MM.1S (cell line): ENCODE results near the gene XYLT1.

Source experiments
- DNase-seq: peaks from one replicate; pipeline ENCODE4 v3.0.0-alpha.2; 2015
- H2AFZ ChIP-seq: fragments of 300-600 bp; sonication (generic); 2 replicates; pipeline ENCODE4 v1.6.0; 2016; ENCODE audit warnings: antibody characterized with exemption, low read length
- H3F3A ChIP-seq: fragments of 300-600 bp; sonication (generic); 2 replicates; pipeline ENCODE4 v1.6.1; 2016; ENCODE audit warnings: mild to moderate bottlenecking, antibody characterized with exemption, low read length, moderate library complexity, mixed read lengths; ENCODE audit not compliant: insufficient read depth
- H3K27ac ChIP-seq: fragments of 300-600 bp; sonication (generic); 2 replicates; pipeline ENCODE4 v1.5.1; 2016; ENCODE audit warnings: mild to moderate bottlenecking, low read length
- H3K27me3 ChIP-seq: fragments of 300-600 bp; sonication (generic); replicated peaks from 2 replicates; pipeline ENCODE4 v1.6.0; 2016; ENCODE audit warnings: low read length; ENCODE audit not compliant: insufficient read depth
- H3K36me3 ChIP-seq: fragments of 300-600 bp; sonication (generic); replicated peaks from 2 replicates; pipeline ENCODE4 v1.6.1; 2016; ENCODE audit warnings: mild to moderate bottlenecking, low read length, mixed read lengths; ENCODE audit not compliant: insufficient read depth
- H3K4me1 ChIP-seq: fragments of 300-600 bp; sonication (generic); 2 replicates; pipeline ENCODE4 v1.6.1; 2016; ENCODE audit warnings: low read length, mixed read lengths
- H3K4me2 ChIP-seq: fragments of 300-600 bp; sonication (generic); 2 replicates; pipeline ENCODE4 v1.6.0; 2016; ENCODE audit warnings: low read depth, low read length
- H3K4me3 ChIP-seq: fragments of 300-600 bp; sonication (generic); 2 replicates; pipeline ENCODE4 v1.5.1; 2016; ENCODE audit warnings: low read length, mixed read lengths
- H3K79me2 ChIP-seq: fragments of 300-600 bp; sonication (generic); 2 replicates; pipeline ENCODE4 v1.6.1; 2016; ENCODE audit warnings: mixed run types, low read length, mixed read lengths
- H3K9ac ChIP-seq: fragments of 300-600 bp; sonication (generic); 2 replicates; pipeline ENCODE4 v1.6.1; 2016; ENCODE audit warnings: low read length, mixed read lengths
- H3K9me2 ChIP-seq: fragments of 300-600 bp; sonication (generic); replicated peaks from 2 replicates; pipeline ENCODE4 v1.6.1; 2016; ENCODE audit warnings: mild to moderate bottlenecking, low read length, mixed read lengths; ENCODE audit not compliant: insufficient read depth
- H3K9me3 ChIP-seq: fragments of 300-600 bp; sonication (generic); replicated peaks from 2 replicates; pipeline ENCODE4 v1.6.1; 2016; ENCODE audit warnings: mild to moderate bottlenecking, low read length, mixed read lengths; ENCODE audit not compliant: insufficient read depth
- H4K20me1 ChIP-seq: fragments of 300-600 bp; sonication (generic); 2 replicates; pipeline ENCODE4 v1.6.1; 2016; ENCODE audit warnings: mild to moderate bottlenecking, low read length, moderate library complexity, mixed read lengths; ENCODE audit not compliant: insufficient read depth
- CTCF ChIP-seq: fragments of 300-600 bp; sonication (generic); IDR thresholded peaks from 2 replicates; pipeline ENCODE4 v1.5.1; 2016; ENCODE audit warnings: antibody characterized with exemption, low read length, mixed read lengths
- EZH2 ChIP-seq: fragments of 300-600 bp; sonication (generic); optimal IDR thresholded peaks from 2 replicates; pipeline ENCODE3; 2017; ENCODE audit warnings: low read depth, mild to moderate bottlenecking, antibody characterized with exemption, low read length, mixed read lengths
- EZH2phosphoT487 ChIP-seq: fragments of 300-600 bp; sonication (generic); IDR thresholded peaks from 2 replicates; pipeline ENCODE4 v1.6.1; 2018; ENCODE audit warnings: antibody characterized with exemption, low read length

Gene XYLT1

GRCh38 chr16:17151335-17151734, 319.4 kb downstream of the XYLT1 start:
- Histone ChIP-seq H2AFZ (no peak overlapping the region), H3K4me3 (no peak overlapping the region), H3K79me2 (no peaks in the 10 kb centered on the region), H3K36me3 (no peaks in the 10 kb centered on the region; the same call in 1 of the 2 replicates), H3F3A (no peaks in the 10 kb centered on the region), H3K9me2 (no peaks in the 10 kb centered on the region), H3K9me3 (no peaks in the 10 kb centered on the region), H3K27me3 (no peaks in the 10 kb centered on the region), H3K27ac (no peak overlapping the region), H3K4me1 (no peaks in the 10 kb centered on the region), H3K4me2 (no peak overlapping the region), H3K9ac (no peak overlapping the region), H4K20me1 (no peaks in the 10 kb centered on the region)
- TF ChIP-seq EZH2 (no peak), CTCF (no peak), EZH2phosphoT487 (no peak)
- DNase-seq, result no peak

GRCh38 chr16:17149904-17150483, 320.8 kb downstream of the XYLT1 start:
- H3K79me2 ChIP-seq, result no peaks in the 10 kb centered on the region
- no peaks in the 10 kb centered on the region for H3K27me3 ChIP-seq
- no peak overlapping the region for H3K27ac ChIP-seq
- no peaks in the 10 kb centered on the region for H4K20me1 ChIP-seq
- H3K36me3 ChIP-seq, result no peaks in the 10 kb centered on the region
- no peak overlapping the region for H2AFZ ChIP-seq
- H3K9me3 ChIP-seq, result no peaks in the 10 kb centered on the region
- H3K4me3 ChIP-seq, result no peak overlapping the region
- TF ChIP-seq EZH2 (no peak), EZH2phosphoT487 (no peak), CTCF (no peak)
- DNase-seq, result no peak
- H3K4me1 ChIP-seq, result no peaks in the 10 kb centered on the region
- H3F3A ChIP-seq, result no peaks in the 10 kb centered on the region
- H3K9me2 ChIP-seq, result no peaks in the 10 kb centered on the region
- no peak overlapping the region for H3K9ac ChIP-seq
- H3K4me2 ChIP-seq, result no peak overlapping the region

- no peaks in the 10 kb centered on the region for H3K27me3 ChIP-seq
- no peak for DNase-seq
- H2AFZ ChIP-seq, result no peak overlapping the region
- H3K27ac ChIP-seq, result no peak overlapping the region
- 0 out of 2 replicates have a peak, but pooled peaks cover 2% of the 10 kb centered on the region for H3K79me2 ChIP-seq
- H3F3A ChIP-seq, result no peaks in the 10 kb centered on the region
- TF ChIP-seq EZH2, result no peak
- no peak for TF ChIP-seq EZH2phosphoT487
- no peak for TF ChIP-seq CTCF
- H3K4me3 ChIP-seq, result no peak overlapping the region
- no peaks in the 10 kb centered on the region for H3K9me2 ChIP-seq
- H3K9me3 ChIP-seq, result no peaks in the 10 kb centered on the region
- no peak overlapping the region for H3K4me2 ChIP-seq
- no peaks in the 10 kb centered on the region for H3K4me1 ChIP-seq
- no peaks in the 10 kb centered on the region for H3K36me3 ChIP-seq
- no peak overlapping the region for H3K9ac ChIP-seq
- H4K20me1 ChIP-seq, result no peaks in the 10 kb centered on the region
Measured at GRCh38 chr16:17147942-17148341, 322.8 kb downstream of the XYLT1 start.
